ENCODE data around the gene HLA-A. TPM values are rescaled to one million over a fixed set of nuclear protein-coding genes. Genes with fewer than 3 reads are reported as not detected.
"Not testable (repeated sequence)": the region's sequence is repeated elsewhere in the genome, so short reads cannot be mapped to it uniquely, and the experiment has no call there.

HLA-A gene
- total and polyA plus RNA-seq, 11 donors = 263 to 1,581 (median 361) TPM

DNA sequence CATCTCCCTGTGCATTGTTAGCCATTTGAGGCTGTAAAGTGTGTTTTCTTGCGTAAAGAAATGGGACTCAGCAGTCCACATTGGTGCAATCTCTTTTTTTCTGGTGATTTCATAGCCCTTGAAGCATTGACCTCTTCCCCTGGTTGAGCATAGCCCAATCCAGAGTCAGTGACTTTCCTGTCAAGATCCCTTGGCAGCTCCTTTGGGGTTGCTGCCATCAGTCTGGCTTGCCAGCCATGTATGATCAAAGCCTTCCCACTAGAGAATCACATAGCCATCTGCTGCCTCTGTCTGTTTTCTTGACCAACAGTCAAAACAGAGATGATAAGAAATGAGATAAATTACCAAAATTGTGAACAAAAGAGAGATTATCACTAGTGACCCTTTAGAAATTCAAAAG, 19.6 kb downstream of the HLA-A start:
- ATAC-seq = no peak
- no peak for DNase-seq
- intact Hi-C loops (cut with DNase I) = no loop called here
- H3K4me1 ChIP-seq = peaks cover 10 to 51% (median 36%) of the 10 kb centered on the region in 12 donors
- 46 to 100% (median 95%) methylated on average over 1 of the region's 1 CpG for WGBS, 4 donors
- H3K4me3 ChIP-seq = no peak overlapping the region
- H3K27ac ChIP-seq = no peak overlapping the region
- TF ChIP-seq CTCF (IDR thresholded peaks at IDR 0.05) = no peak
- H3K27me3 ChIP-seq = no peaks in the 10 kb centered on the region
- no peaks in the 10 kb centered on the region for H3K36me3 ChIP-seq
- no peaks in the 10 kb centered on the region for H3K9me3 ChIP-seq

GRCh38 chr6:29963697-29964096, 21.4 kb downstream of the HLA-A start:
- DNase-seq, H3K4me3 ChIP-seq, H3K36me3 ChIP-seq, H3K27me3 ChIP-seq, H3K9me3 ChIP-seq, ATAC-seq: not testable (repeated sequence)
- H3K27ac ChIP-seq = peak overlapping the region in 5 of 12 donors; percentile 84 to 94 (median 91)
- 45 to 99% (median 97%) methylated on average over 2 of the region's 2 CpGs for WGBS, 4 donors
- H3K4me1 ChIP-seq = peaks cover 15 to 65% (median 48%) of the 10 kb centered on the region in 12 donors
- intact Hi-C loops (cut with DNase I) = loop anchor here in 3 of 10 donors (2.0 kb wide), 2 partner anchors 21 to 37 kb away; partner anchors contain the start of gene HLA-A (in 2 of the 3)

- no peaks in the 10 kb centered on the region for H3K27me3 ChIP-seq
- peaks cover 15 to 60% (median 47%) of the 10 kb centered on the region in 12 donors for H3K4me1 ChIP-seq
- H3K36me3 ChIP-seq = no peaks in the 10 kb centered on the region
- peak overlapping the region in 11 of 12 donors; percentile 24 to 77 (median 56) for H3K4me3 ChIP-seq
- DNase-seq (no peak), ATAC-seq (no peak)
- intact Hi-C loops (cut with DNase I) = loop anchor here in 3 of 10 donors (2.0 kb wide), 2 partner anchors 22 to 38 kb away; partner anchors contain the start of gene HLA-A (in 2 of the 3)
- H3K27ac ChIP-seq = peak overlapping the region; percentile 84 to 98 (median 90)
- TF ChIP-seq CTCF (IDR thresholded peaks at IDR 0.05) = no peak
- TF ChIP-seq POLR2A (IDR thresholded peaks at IDR 0.05) = no peak
- no peaks in the 10 kb centered on the region for H3K9me3 ChIP-seq
- WGBS, 4 donors = 13 to 26% (median 19%) methylated on average over 3 of the region's 3 CpGs
These were observed 22.2 kb downstream of the HLA-A start for GRCh38 chr6:29964518-29964886.

DNA sequence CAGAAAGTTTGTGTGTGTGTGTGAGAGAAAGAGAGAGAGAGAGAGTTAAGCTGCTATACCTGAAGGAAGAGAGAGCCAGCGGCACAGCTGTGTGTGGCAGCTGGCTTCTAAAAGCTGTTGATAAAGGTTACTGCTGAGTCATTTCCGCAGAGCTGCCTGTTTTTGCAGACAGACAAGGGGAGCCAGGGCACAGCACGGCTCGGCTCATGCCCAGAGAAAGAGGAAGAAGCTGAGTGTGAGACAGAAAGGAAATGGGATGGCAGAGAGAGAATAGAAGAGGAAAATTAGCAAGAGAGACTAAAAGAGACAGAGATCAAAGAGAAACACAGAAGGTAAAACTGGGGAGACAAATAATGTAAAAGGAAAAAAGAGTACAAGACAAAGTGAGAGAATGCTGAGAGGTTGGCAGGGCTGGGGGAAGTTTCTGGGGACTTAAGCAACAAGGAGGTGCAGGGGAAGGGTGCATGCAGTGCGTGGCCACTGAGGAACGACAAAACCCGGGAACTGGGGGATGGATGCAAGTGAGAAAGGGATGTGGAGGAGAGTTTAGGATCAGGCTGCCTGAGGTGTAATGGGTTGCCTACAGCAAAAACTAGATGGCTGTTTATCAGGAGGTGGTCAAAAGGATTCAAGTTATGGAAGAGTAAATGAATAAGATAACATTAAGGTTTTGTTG, 22.7 kb downstream of the HLA-A start:
- intact Hi-C loops (cut with DNase I) = loop anchor here in 3 of 10 donors (2.0 kb wide), 2 partner anchors 22 to 38 kb away; partner anchors contain the start of gene HLA-A (in 2 of the 3)
- 2 to 11% (median 3%) methylated on average over 7 of the region's 7 CpGs for WGBS, 4 donors
- no peaks in the 10 kb centered on the region for H3K27me3 ChIP-seq
- DNase-seq (peak; percentile 81 to 90 (median 87)), ATAC-seq (peak; percentile 79 to 93 (median 90))
- peak in 1 of 2 donors; percentile 61 for TF ChIP-seq POLR2A (IDR thresholded peaks at IDR 0.05)
- no peak for TF ChIP-seq CTCF (IDR thresholded peaks at IDR 0.05)
- H3K27ac ChIP-seq = peak overlapping the region; percentile 84 to 98 (median 90)
- peaks cover 15 to 58% (median 47%) of the 10 kb centered on the region in 12 donors for H3K4me1 ChIP-seq
- no peaks in the 10 kb centered on the region for H3K9me3 ChIP-seq
- peak overlapping the region; percentile 12 to 77 (median 56) for H3K4me3 ChIP-seq
- H3K36me3 ChIP-seq = no peaks in the 10 kb centered on the region

Measured in heart left ventricle (tissue), 16 donors.